Loucy (cell line): ENCODE measurements around the gene RPL13.

Experiments
- CTCF ChIP-seq: fragments of 200-600 bp; sonication (generic); conservative IDR thresholded peaks from 2 replicates; pipeline ENCODE4 v1.5.1; 2014; ENCODE audit warnings: mild to moderate bottlenecking, antibody characterized with exemption, low read length
- EZH2phosphoT487 ChIP-seq: fragments of 200-600 bp; IDR thresholded peaks from 2 replicates; pipeline ENCODE4 v1.6.1; 2018; ENCODE audit warnings: antibody characterized with exemption, mild to moderate bottlenecking, moderate library complexity, borderline replicate concordance

DNA sequence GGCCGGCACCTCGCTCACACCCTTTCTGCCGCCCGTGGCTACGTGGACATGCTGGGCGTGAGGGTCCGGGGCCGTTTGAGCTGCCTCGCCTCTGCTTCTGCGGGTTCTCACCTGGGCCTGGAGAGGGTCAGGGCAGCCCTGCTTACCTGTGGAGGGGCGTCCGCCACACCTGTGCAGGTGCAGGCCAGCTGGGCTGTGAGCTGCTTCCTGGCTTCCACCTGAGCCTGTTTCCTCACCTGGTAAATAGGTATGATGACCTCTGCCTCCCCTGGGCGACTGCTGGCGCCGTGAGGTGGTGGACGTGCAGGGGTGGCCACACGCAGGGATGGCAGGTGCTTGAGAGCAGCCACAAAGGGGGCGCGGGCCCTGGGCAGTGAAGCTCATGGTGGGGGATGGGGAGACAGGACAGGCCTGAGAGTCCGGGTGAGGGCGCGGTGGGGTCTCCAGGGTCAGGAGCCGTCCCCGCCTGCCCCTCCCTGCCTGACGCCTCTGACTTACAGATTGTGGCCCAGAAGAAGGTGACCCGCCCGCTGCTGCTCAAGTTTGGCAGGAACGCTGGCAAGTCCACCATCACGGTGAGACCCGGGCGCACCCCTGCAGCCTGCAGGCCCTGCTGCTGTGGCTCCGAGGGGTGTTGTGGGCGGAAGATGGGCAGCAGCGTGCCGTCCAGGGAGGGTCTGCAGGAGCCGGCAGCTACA lies 22.9 kb downstream of the RPL13 start:
- TF ChIP-seq CTCF (no peak), EZH2phosphoT487 (no peak)
